Measurements from ENCODE around the gene LRRC4C.

DNA sequence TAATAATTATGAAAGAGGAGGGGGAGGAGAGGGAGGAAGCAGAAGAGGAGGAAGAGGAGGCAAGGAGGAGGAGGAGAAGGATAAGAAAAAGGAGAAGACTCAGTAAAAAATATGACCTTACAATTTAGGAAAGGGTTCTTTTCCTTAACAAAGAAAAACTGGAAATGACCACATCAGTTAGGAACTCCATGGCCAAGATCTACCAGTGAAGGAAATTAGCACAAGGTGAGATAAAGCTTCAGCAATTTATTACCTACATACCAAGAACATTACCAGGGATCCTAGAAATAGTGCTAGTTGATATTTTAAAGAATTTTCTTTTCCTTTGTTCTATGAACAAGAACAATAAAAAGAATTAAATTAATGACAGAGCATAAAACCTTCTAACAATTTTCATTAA lies 172.7 kb downstream of the LRRC4C start:
- TF ChIP-seq EZH2phosphoT487 (IDR thresholded peaks at IDR 0.05) (no peak), EZH2 (IDR thresholded peaks at IDR 0.05) (no peak)
- TF ChIP-seq, protein P1, sequence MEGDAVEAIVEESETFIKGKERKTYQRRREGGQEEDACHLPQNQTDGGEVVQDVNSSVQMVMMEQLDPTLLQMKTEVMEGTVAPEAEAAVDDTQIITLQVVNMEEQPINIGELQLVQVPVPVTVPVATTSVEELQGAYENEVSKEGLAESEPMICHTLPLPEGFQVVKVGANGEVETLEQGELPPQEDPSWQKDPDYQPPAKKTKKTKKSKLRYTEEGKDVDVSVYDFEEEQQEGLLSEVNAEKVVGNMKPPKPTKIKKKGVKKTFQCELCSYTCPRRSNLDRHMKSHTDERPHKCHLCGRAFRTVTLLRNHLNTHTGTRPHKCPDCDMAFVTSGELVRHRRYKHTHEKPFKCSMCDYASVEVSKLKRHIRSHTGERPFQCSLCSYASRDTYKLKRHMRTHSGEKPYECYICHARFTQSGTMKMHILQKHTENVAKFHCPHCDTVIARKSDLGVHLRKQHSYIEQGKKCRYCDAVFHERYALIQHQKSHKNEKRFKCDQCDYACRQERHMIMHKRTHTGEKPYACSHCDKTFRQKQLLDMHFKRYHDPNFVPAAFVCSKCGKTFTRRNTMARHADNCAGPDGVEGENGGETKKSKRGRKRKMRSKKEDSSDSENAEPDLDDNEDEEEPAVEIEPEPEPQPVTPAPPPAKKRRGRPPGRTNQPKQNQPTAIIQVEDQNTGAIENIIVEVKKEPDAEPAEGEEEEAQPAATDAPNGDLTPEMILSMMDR (IDR thresholded peaks at IDR 0.05) = no peak
